Measurements from ENCODE around the gene DAB2IP.

DNA sequence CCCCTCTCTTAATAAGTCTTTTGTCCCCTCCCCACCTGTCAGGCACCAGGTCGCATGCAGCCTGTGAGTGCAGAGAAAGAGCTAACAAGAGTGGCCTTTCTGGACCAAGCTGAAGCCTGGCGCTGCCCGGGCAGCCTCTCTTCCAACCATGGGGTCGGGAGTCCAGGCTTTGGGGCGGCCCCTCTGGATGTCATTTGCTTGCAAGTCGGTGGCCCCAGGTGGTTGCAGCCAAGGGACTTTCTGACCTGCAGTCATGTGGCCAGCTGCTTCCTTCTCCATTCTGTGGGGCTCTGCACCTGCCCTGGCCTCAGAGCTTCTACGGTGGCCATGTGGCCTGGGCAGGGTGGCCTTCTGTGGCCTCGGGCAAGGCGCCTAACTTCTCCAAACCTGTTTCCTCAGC is 159.7 kb downstream of the DAB2IP start:
- TF ChIP-seq, protein P1, sequence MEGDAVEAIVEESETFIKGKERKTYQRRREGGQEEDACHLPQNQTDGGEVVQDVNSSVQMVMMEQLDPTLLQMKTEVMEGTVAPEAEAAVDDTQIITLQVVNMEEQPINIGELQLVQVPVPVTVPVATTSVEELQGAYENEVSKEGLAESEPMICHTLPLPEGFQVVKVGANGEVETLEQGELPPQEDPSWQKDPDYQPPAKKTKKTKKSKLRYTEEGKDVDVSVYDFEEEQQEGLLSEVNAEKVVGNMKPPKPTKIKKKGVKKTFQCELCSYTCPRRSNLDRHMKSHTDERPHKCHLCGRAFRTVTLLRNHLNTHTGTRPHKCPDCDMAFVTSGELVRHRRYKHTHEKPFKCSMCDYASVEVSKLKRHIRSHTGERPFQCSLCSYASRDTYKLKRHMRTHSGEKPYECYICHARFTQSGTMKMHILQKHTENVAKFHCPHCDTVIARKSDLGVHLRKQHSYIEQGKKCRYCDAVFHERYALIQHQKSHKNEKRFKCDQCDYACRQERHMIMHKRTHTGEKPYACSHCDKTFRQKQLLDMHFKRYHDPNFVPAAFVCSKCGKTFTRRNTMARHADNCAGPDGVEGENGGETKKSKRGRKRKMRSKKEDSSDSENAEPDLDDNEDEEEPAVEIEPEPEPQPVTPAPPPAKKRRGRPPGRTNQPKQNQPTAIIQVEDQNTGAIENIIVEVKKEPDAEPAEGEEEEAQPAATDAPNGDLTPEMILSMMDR (IDR thresholded peaks at IDR 0.05; ENCODE audit: insufficient read depth, low read depth, low read length) = no peak
- no peak for TF ChIP-seq EZH2 (IDR thresholded peaks at IDR 0.05; ENCODE audit: insufficient read depth, low read length)
